ENCODE data around the gene VTI1A.

- TF ChIP-seq CTCF (IDR thresholded peaks at IDR 0.05 in 2 of 3, conservative IDR thresholded peaks at IDR 0.05 in 1 of 3; ENCODE audit: insufficient read depth in 2 of 3, low read depth in 1 of 3, low read length in 3 of 3) (no peak), FOXM1 (IDR thresholded peaks at IDR 0.05; ENCODE audit: low read depth) (no peak), FOXM1 (CRISPR knock-in tag; IDR thresholded peaks at IDR 0.05; ENCODE audit: low read depth) (no peak), IRF1 (CRISPR knock-in tag; IDR thresholded peaks at IDR 0.05; ENCODE audit: borderline replicate concordance) (no peak), E2F4 (CRISPR knock-in tag; IDR thresholded peaks at IDR 0.05; ENCODE audit: low read depth) (no peak)
Measured at GRCh38 chr10:112791447-112791846, 344.4 kb downstream of the VTI1A start.

Data from K562 (cell line).